HG02943 (cell line): ENCODE measurements around the gene TPCN1.

Experiments used
- ATAC-seq: cut with Tn5 transposase; IDR thresholded peaks from one replicate; pipeline ENCODE4 v1.9.1; 2021; ENCODE audit warnings: mild to moderate bottlenecking, low read depth, moderate library complexity; ENCODE audit not compliant: unreplicated experiment

Gene TPCN1

GRCh38 chr12:113277511-113277910 is 56.2 kb downstream of the TPCN1 start:
- ATAC-seq, result no peak

- ATAC-seq, result no peak
These were observed 56.9 kb downstream of the TPCN1 start for GRCh38 chr12:113278141-113278540.

- no peak for ATAC-seq
These were observed 57.4 kb downstream of the TPCN1 start for GRCh38 chr12:113278633-113279032.

- no peak for ATAC-seq
These were observed 63.5 kb downstream of the TPCN1 start for GRCh38 chr12:113284751-113285150.

GRCh38 chr12:113285679-113286610 is 64.7 kb downstream of the TPCN1 start:
- no peak for ATAC-seq

- ATAC-seq, result no peak
These were observed 65.4 kb downstream of the TPCN1 start for GRCh38 chr12:113286712-113287111.

GRCh38 chr12:113287146-113287898 is 66.1 kb downstream of the TPCN1 start:
- ATAC-seq, result no peak

GRCh38 chr12:113287899-113288282 is 66.6 kb downstream of the TPCN1 start:
- no peak for ATAC-seq

GRCh38 chr12:113289361-113289760 is 68.1 kb downstream of the TPCN1 start:
- no peak for ATAC-seq

GRCh38 chr12:113290506-113290905 is 69.2 kb downstream of the TPCN1 start:
- ATAC-seq, result no peak

GRCh38 chr12:113291586-113291985 is 70.3 kb downstream of the TPCN1 start:
- no peak for ATAC-seq

GRCh38 chr12:113292091-113292490 is 70.8 kb downstream of the TPCN1 start:
- ATAC-seq, result no peak

- ATAC-seq, result no peak
These were observed 71.3 kb downstream of the TPCN1 start for GRCh38 chr12:113292547-113292946.

GRCh38 chr12:113293100-113293499 is 71.8 kb downstream of the TPCN1 start:
- ATAC-seq, result no peak

- ATAC-seq, result no peak
These were observed 74.8 kb downstream of the TPCN1 start for GRCh38 chr12:113295886-113296556.

GRCh38 chr12:113296557-113297213 is 75.4 kb downstream of the TPCN1 start:
- ATAC-seq, result no peak

GRCh38 chr12:113297214-113297587 is 75.9 kb downstream of the TPCN1 start:
- ATAC-seq, result no peak

- ATAC-seq, result no peak
These were observed 76.6 kb downstream of the TPCN1 start for GRCh38 chr12:113297621-113298471.

GRCh38 chr12:113298472-113298817 is 77.2 kb downstream of the TPCN1 start:
- ATAC-seq, result no peak
